Measurements from ENCODE around the gene GBE1. TPM values are rescaled to one million over a fixed set of nuclear protein-coding genes. Genes with fewer than 3 reads are reported as not detected.

Gene GBE1
- total RNA-seq, 1 experiment from 2014 or later, result 9.2 TPM

- no peak for TF ChIP-seq ERG (CRISPR knock-in tag; IDR thresholded peaks at IDR 0.05)
- no peak for TF ChIP-seq ZNF425 (CRISPR knock-in tag; conservative IDR thresholded peaks at IDR 0.05)
- no peak for TF ChIP-seq FOXP1 (CRISPR knock-in tag; IDR thresholded peaks at IDR 0.05; ENCODE audit: borderline replicate concordance)
- no peak for TF ChIP-seq AR (CRISPR knock-in tag; IDR thresholded peaks at IDR 0.05)
- TF ChIP-seq NFYB (CRISPR knock-in tag; conservative IDR thresholded peaks at IDR 0.05; ENCODE audit: low read depth), result no peak
- no peak for TF ChIP-seq OVOL2 (CRISPR knock-in tag; IDR thresholded peaks at IDR 0.05; ENCODE audit: borderline replicate concordance)
- no peak for TF ChIP-seq JUN (CRISPR knock-in tag; IDR thresholded peaks at IDR 0.05)
- TF ChIP-seq USF1 (CRISPR knock-in tag; IDR thresholded peaks at IDR 0.05), result no peak
- TF ChIP-seq ZBTB43 (CRISPR knock-in tag; IDR thresholded peaks at IDR 0.05), result no peak
- no peak for TF ChIP-seq NR2C2 (CRISPR knock-in tag; IDR thresholded peaks at IDR 0.05)
- no peak for TF ChIP-seq SMAD4 (CRISPR knock-in tag; IDR thresholded peaks at IDR 0.05)
- no peak for TF ChIP-seq FOXJ3 (CRISPR knock-in tag; IDR thresholded peaks at IDR 0.05; ENCODE audit: borderline replicate concordance)
- TF ChIP-seq ZNF219 (CRISPR knock-in tag; IDR thresholded peaks at IDR 0.05; ENCODE audit: borderline replicate concordance), result no peak
- no peak for TF ChIP-seq RELA (CRISPR knock-in tag; IDR thresholded peaks at IDR 0.05; ENCODE audit: borderline replicate concordance)
- no peak for TF ChIP-seq ETV6 (CRISPR knock-in tag; IDR thresholded peaks at IDR 0.05)
- H3K4me3 Mint-ChIP-seq, result no peak overlapping the region
- H3K36me3 Mint-ChIP-seq, result no peaks in the 10 kb centered on the region
- H3K27ac Mint-ChIP-seq, result no peak overlapping the region
- ChIA-PET CTCF (no interaction called here), POLR2A (no interaction called here)
- no peaks in the 10 kb centered on the region for H3K9me3 Mint-ChIP-seq
- no peak for DNase-seq (ENCODE audit: low spot score)
- H3K4me1 Mint-ChIP-seq, result no peaks in the 10 kb centered on the region
- H3K27me3 Mint-ChIP-seq (ENCODE audit: low read depth), result no peaks in the 10 kb centered on the region
- ATAC-seq, result no peak
These were observed 59.3 kb downstream of the GBE1 start for GRCh38 chr3:81702126-81702525.

- Mint-ChIP-seq H3K27me3 (ENCODE audit: low read depth) (no peaks in the 10 kb centered on the region), H3K27ac (no peak overlapping the region), H3K9me3 (no peaks in the 10 kb centered on the region), H3K4me3 (no peak overlapping the region), H3K4me1 (no peaks in the 10 kb centered on the region), H3K36me3 (no peaks in the 10 kb centered on the region)
- POLR2A ChIA-PET, result no interaction called here
- DNase-seq (ENCODE audit: low spot score) (no peak), ATAC-seq (no peak)
- CTCF ChIA-PET, result no interaction called here
- TF ChIP-seq CTCF (IDR thresholded peaks at IDR 0.05) (no peak), STAT6 (CRISPR knock-in tag; conservative IDR thresholded peaks at IDR 0.05; ENCODE audit: low read depth) (no peak), E2F1 (CRISPR knock-in tag; IDR thresholded peaks at IDR 0.05) (no peak), GABPB1 (CRISPR knock-in tag; IDR thresholded peaks at IDR 0.05) (no peak), FOXJ3 (CRISPR knock-in tag; IDR thresholded peaks at IDR 0.05; ENCODE audit: borderline replicate concordance) (no peak), FOXK1 (CRISPR knock-in tag; IDR thresholded peaks at IDR 0.05) (no peak), JUN (CRISPR knock-in tag; IDR thresholded peaks at IDR 0.05) (no peak)
These were observed 61.7 kb downstream of the GBE1 start for GRCh38 chr3:81699536-81700320.
